ENCODE results near the gene KRTAP10-3. TPM values are rescaled to one million over a fixed set of nuclear protein-coding genes. Genes with fewer than 3 reads are reported as not detected.
"Not testable (repeated sequence)": the region's sequence is repeated elsewhere in the genome, so short reads cannot be mapped to it uniquely, and the experiment has no call there.

Gene KRTAP10-3
- total RNA-seq, 2 donors from 2014 or later = not detected

DNA sequence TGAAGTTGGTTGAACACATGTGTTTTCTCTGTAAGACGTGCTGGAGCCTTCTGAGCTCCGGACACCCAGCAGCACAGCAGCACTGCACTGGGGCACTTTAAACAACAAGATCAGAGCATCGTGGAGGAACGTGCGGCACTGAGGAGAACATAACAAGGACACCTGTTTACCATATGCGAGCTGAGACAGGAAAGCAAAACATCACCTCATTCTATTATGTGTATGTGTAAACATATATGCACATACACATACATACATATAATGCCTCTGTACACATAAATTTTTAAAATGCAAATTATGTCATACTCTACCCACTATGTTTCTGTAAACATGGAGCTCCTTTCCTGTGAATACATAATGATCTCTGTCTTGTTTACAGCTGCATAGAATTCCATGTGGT is 36.9 kb upstream of the KRTAP10-3 start:
- ATAC-seq (no peak), DNase-seq (no peak)
- H3K27ac Mint-ChIP-seq = peak overlapping the region; percentile 79
- H3K27me3 Mint-ChIP-seq = peaks cover 5% of the 10 kb centered on the region
- no peak overlapping the region for H3K4me3 Mint-ChIP-seq
- H3K4me1 Mint-ChIP-seq = peaks cover 8% of the 10 kb centered on the region
- no peaks in the 10 kb centered on the region for H3K9me3 ChIP-seq (ENCODE audit: control insufficient read depth, low read length, poor library complexity, severe bottlenecking)
- H3K36me3 Mint-ChIP-seq (ENCODE audit: low read depth) = peaks cover 2% of the 10 kb centered on the region

- peaks cover 12% of the 10 kb centered on the region for H3K27me3 Mint-ChIP-seq
- no peak for ATAC-seq
- H3K27ac Mint-ChIP-seq = peak overlapping the region; percentile 79
Observed at GRCh38 chr21:44594406-44594916, 35.9 kb upstream of the KRTAP10-3 start.

DNA sequence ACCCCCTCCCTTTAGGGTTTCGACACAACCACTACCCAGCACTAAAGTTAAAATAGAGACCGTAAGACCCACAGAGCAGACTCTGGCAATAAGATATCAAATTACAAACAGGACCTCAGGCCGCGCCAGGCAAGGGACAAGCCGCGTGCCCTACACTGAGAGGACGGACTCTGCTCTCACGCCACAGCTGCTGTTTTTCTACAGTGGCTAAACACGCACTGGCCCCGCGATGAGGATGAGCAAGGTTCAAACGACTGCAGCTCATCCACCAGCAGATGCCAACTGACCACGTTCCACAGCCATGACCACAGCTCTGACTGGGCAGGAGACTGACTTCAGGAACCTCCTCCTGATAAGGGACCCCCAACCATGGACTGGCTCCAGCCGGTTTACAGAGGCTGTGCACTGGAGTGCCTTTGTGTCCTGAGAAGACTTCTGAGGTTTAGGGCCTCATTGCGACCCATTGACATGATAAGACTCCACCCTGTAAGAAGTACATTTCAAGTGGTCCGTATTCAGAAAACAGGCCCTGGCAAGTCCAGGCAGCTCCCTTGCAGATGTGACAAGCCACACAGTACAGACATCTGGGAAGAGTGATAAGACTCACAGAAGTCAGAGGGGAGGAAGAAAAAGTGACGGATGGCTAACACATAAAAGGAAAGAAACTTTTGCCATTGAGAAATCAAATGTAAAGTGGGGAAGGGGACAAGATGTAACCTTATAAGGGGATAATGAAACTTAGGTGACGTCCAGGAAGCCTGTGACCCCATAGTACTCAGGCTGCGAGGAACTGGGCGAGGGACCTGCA is 35.2 kb upstream of the KRTAP10-3 start:
- Mint-ChIP-seq H3K27ac (peak overlapping the region; percentile 24), H3K4me3 (no peak overlapping the region)
- no peak for ATAC-seq

More at GRCh38 chr21:44594406-44594916, 35.9 kb upstream of the KRTAP10-3 start:
- DNase-seq = no peak
- peaks cover 5% of the 10 kb centered on the region for H3K4me1 Mint-ChIP-seq
- no peak overlapping the region for H3K4me3 Mint-ChIP-seq
- H3K36me3 Mint-ChIP-seq (ENCODE audit: low read depth) = peaks cover 2% of the 10 kb centered on the region
- no peaks in the 10 kb centered on the region for H3K9me3 ChIP-seq (ENCODE audit: control insufficient read depth, low read length, poor library complexity, severe bottlenecking)

GRCh38 chr21:44592446-44593311 is 34.1 kb upstream of the KRTAP10-3 start, which contains the start of gene KRTAP10-6:
Gene KRTAP10-6, minus strand, starts transcription at chr21:44592505. Its CDS starts 21 bp downstream, at chr21:44592484.
- Mint-ChIP-seq H3K4me3 (no peak within 1 kb of the TSS), H3K27me3 (peaks cover 15% of the 10 kb centered on the region), H3K27ac (peak within 1 kb of the TSS; percentile 27), H3K4me1 (peaks cover 5% of the 10 kb centered on the region), H3K36me3 (ENCODE audit: low read depth) (peaks cover 2% of the 10 kb centered on the region)
- DNase-seq = no peak
- no peak for ATAC-seq
- H3K9me3 ChIP-seq (ENCODE audit: control insufficient read depth, low read length, poor library complexity, severe bottlenecking) = no peaks in the 10 kb centered on the region

More for the DNA sequence above, 35.2 kb upstream of the KRTAP10-3 start:
- H3K27me3 Mint-ChIP-seq = peaks cover 15% of the 10 kb centered on the region
- no peaks in the 10 kb centered on the region for H3K9me3 ChIP-seq (ENCODE audit: control insufficient read depth, low read length, poor library complexity, severe bottlenecking)
- H3K36me3 Mint-ChIP-seq (ENCODE audit: low read depth) = peaks cover 2% of the 10 kb centered on the region
- no peak for DNase-seq
- peaks cover 5% of the 10 kb centered on the region for H3K4me1 Mint-ChIP-seq

DNA sequence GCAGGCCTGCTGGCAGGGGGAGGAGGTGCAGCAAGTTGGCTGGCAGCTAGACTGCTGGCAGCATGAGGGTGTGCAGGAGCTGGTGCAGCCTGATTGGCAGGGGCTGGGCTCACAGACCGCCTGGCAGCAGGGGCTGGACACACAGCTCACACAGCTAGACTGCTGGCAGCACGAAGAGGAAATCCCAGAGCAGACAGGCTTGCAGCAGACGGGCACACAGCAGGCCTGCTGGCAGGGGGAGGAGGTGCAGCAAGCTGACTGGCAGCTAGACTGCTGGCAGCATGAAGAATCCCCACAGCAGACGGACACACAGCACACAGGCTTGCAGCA is 33.2 kb upstream of the KRTAP10-3 start:
- not testable (repeated sequence) for H3K9me3 ChIP-seq (ENCODE audit: control insufficient read depth, low read length, poor library complexity, severe bottlenecking); H3K4me1 Mint-ChIP-seq; DNase-seq; H3K27ac Mint-ChIP-seq; H3K36me3 Mint-ChIP-seq (ENCODE audit: low read depth); H3K4me3 Mint-ChIP-seq; ATAC-seq
- H3K27me3 Mint-ChIP-seq = peaks cover 21% of the 10 kb centered on the region

DNA sequence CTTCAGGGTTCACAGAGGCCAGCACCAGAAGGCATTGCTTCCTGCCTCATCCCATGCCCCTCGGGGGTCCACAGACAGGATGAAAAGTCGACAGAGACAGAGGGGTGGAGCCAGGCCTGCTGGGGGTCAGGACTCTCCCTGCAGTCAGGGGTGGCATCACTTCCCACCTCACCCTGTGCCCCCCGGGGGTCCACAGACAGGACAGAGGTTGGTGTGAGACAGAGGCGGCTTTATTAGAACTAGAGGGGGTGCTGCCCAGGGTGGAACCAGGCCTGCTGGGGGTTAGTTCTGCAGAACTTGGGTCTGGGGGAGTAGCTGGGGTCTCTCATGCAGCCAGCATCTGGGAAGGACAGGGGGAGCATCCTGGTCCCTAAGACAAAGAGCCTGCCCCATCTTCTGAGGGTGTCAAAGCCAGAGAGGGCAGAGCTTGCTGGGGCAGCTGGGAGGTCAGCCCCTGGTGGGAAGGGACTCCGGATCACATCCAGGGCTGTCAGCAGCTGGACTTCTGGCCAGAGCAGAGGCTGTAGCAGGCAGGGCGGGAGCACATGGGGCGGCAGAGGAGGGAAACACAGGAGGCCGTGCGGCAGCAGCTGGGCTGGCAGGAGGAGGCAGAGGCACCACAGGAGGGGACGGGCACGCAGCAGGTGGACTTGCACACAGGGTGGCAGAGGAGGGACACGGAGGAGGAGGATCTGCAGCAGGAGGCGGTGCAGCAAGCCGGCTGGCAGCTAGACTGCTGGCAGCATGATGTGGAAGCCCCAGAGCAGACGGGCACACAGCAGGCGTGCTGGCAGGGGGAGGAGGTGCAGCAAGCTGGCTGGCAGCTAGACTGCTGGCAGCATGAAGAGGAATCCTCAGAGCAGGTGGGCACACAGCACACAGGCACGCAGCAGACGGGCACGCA is 32.6 kb upstream of the KRTAP10-3 start:
- H3K36me3 Mint-ChIP-seq (ENCODE audit: low read depth); H3K9me3 ChIP-seq (ENCODE audit: control insufficient read depth, low read length, poor library complexity, severe bottlenecking); DNase-seq; H3K4me3 Mint-ChIP-seq; H3K4me1 Mint-ChIP-seq; ATAC-seq: not testable (repeated sequence)
- Mint-ChIP-seq H3K27ac (peak overlapping the region; percentile 27), H3K27me3 (peaks cover 28% of the 10 kb centered on the region)

GRCh38 chr21:44590311-44590721 is 31.7 kb upstream of the KRTAP10-3 start:
- Mint-ChIP-seq H3K4me1 (peaks cover 3% of the 10 kb centered on the region), H3K27ac (no peak overlapping the region), H3K4me3 (no peak overlapping the region), H3K36me3 (ENCODE audit: low read depth) (peaks cover 5% of the 10 kb centered on the region), H3K27me3 (peaks cover 36% of the 10 kb centered on the region)
- ATAC-seq (no peak), DNase-seq (no peak)
- H3K9me3 ChIP-seq (ENCODE audit: control insufficient read depth, low read length, poor library complexity, severe bottlenecking) = no peaks in the 10 kb centered on the region

DNA sequence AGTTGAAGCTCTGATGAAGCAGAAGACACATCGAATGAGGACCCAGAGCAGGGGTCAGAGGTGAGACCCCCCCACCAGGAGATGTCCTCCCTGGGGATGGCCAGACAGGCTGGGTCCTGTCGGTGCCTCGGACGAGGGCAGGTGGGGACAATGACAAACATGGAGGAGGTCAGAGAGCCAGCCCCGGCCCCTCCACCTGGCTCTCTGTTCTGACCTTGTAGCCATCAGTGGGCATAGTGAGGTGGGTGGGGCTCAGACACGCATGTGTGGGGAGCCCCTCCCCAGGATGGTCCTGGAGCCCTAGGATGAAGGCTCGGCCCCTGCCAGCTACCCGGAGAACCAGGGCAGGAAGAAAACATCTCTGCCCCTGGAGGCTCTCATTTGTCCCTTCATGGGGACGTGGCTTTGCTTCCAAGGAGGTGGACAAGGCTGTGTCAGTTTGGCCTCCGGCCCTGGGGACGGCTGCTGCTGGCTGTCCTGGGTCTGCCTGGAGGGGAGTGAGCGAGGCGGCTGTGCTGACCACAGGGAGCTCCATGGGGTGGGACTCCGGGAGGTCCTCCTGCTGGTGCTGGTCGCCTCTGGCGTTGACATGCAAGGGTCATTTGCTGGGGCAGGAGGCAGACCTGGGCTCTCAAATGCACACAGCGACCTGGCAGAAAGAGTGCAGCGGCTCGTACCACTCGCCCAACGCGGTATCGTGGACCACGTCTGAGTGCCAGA is 31.2 kb upstream of the KRTAP10-3 start:
- Mint-ChIP-seq H3K4me3 (no peak overlapping the region), H3K27me3 (peaks cover 38% of the 10 kb centered on the region), H3K27ac (no peak overlapping the region), H3K36me3 (ENCODE audit: low read depth) (peaks cover 3% of the 10 kb centered on the region), H3K4me1 (no peaks in the 10 kb centered on the region)
- DNase-seq (no peak), ATAC-seq (no peak)
- H3K9me3 ChIP-seq (ENCODE audit: control insufficient read depth, low read length, poor library complexity, severe bottlenecking) = no peaks in the 10 kb centered on the region

DNA sequence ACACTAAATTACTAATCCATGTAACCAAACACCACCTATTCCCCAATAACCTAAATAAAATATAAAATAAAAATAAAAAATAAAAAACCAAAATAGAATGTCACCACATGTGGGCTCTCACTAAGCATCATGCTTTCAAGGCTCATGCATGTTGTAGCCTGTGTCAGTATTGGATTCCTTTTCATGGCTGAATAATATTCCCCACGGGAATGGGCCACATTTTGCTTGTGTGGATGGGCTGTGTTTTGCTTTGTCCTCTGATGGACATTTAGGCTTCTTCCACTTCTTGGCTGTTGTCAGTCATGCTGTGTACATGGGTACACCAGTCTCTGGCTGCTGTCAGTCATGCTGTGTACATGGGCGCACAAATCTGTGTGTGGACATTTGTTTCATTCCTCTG is 30.5 kb upstream of the KRTAP10-3 start:
- no peaks in the 10 kb centered on the region for H3K9me3 ChIP-seq (ENCODE audit: control insufficient read depth, low read length, poor library complexity, severe bottlenecking)
- peaks cover 43% of the 10 kb centered on the region for H3K27me3 Mint-ChIP-seq
- H3K4me3 Mint-ChIP-seq = no peak overlapping the region
- no peak for ATAC-seq
- H3K4me1 Mint-ChIP-seq = peaks cover 5% of the 10 kb centered on the region
- peaks cover 3% of the 10 kb centered on the region for H3K36me3 Mint-ChIP-seq (ENCODE audit: low read depth)
- no peak overlapping the region for H3K27ac Mint-ChIP-seq
- DNase-seq = no peak

DNA sequence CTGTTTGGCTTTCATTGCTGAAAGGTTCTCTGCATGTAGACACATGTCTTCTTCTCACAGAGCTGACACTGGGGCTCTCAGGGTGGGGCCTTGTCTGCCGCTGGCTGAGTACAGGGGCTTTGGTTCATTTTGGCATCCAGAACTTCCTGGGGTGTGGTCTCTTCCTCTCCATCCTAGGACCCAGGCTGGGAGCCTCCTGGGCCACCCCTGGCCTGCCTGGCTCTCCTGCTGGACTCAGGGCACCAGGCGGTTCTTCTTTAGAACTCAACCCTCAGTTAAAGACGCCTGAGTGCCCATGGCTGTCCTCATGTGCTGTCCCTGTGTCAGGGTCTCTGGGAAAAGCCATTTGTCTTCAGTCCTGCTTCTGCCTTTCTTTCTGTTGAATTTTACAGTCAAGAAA is 27.3 kb upstream of the KRTAP10-3 start:
- Mint-ChIP-seq H3K36me3 (ENCODE audit: low read depth) (peaks cover 3% of the 10 kb centered on the region), H3K4me1 (peaks cover 9% of the 10 kb centered on the region), H3K27me3 (peaks cover 38% of the 10 kb centered on the region), H3K27ac (no peak overlapping the region), H3K4me3 (no peak overlapping the region)
- no peaks in the 10 kb centered on the region for H3K9me3 ChIP-seq (ENCODE audit: control insufficient read depth, low read length, poor library complexity, severe bottlenecking)
- DNase-seq (no peak), ATAC-seq (no peak)

- Mint-ChIP-seq H3K4me3 (no peak overlapping the region), H3K27me3 (peaks cover 28% of the 10 kb centered on the region), H3K4me1 (peaks cover 9% of the 10 kb centered on the region), H3K36me3 (ENCODE audit: low read depth) (peaks cover 3% of the 10 kb centered on the region), H3K27ac (no peak overlapping the region)
- DNase-seq (no peak), ATAC-seq (peak; percentile 69)
- no peaks in the 10 kb centered on the region for H3K9me3 ChIP-seq (ENCODE audit: control insufficient read depth, low read length, poor library complexity, severe bottlenecking)
Observed at GRCh38 chr21:44583800-44584147, 25.2 kb upstream of the KRTAP10-3 start.

- H3K27me3 Mint-ChIP-seq = peaks cover 28% of the 10 kb centered on the region
- peaks cover 3% of the 10 kb centered on the region for H3K36me3 Mint-ChIP-seq (ENCODE audit: low read depth)
- H3K9me3 ChIP-seq (ENCODE audit: control insufficient read depth, low read length, poor library complexity, severe bottlenecking) = no peaks in the 10 kb centered on the region
- no peak overlapping the region for H3K27ac Mint-ChIP-seq
- DNase-seq (no peak), ATAC-seq (no peak)
- peaks cover 9% of the 10 kb centered on the region for H3K4me1 Mint-ChIP-seq
- H3K4me3 Mint-ChIP-seq = no peak overlapping the region
Observed at GRCh38 chr21:44583089-44583799, 24.6 kb upstream of the KRTAP10-3 start.

Measured in T-helper 17 cell (primary cell).